Vagina (tissue), 2 donors: ENCODE data around the gene OAS2. TPM values are rescaled to one million over a fixed set of nuclear protein-coding genes. Genes with fewer than 3 reads are reported as not detected.
A peak's percentile ranks its signal among the peaks of the same experiment; 100 is the strongest.

Experiments used
- DNase-seq, 2 donors: peaks; one replicate each; pipeline ENCODE4 v3.0.0-alpha.2; 2017; ENCODE audit errors: extremely low spot score in 2 of 2
- H3K27ac ChIP-seq: fragments of 200-600 bp; sonication (generic); one replicate; pipeline ENCODE4 v1.5.1; 2019
- H3K27me3 ChIP-seq: fragments of 200-600 bp; sonication (generic); one replicate; pipeline ENCODE4 v1.5.1; 2019
- H3K36me3 ChIP-seq, 2 donors: fragments of 200-600 bp; sonication (generic); one replicate each; pipeline ENCODE4 v1.5.1; 2017 to 2019
- H3K4me1 ChIP-seq: fragments of 200-600 bp; sonication (generic); one replicate; pipeline ENCODE4 v1.5.1; 2019
- H3K4me3 ChIP-seq, 2 donors: fragments of 200-600 bp; sonication (generic); 1 replicate in 1 of 2; 2 replicates in 1 of 2; pipeline ENCODE4 v1.5.1; 2016 to 2019
- H3K9me3 ChIP-seq: fragments of 200-600 bp; sonication (generic); one replicate; pipeline ENCODE4 v1.5.1; 2019
- CTCF ChIP-seq, 3 experiments: fragments of 450-650 bp in 2 of 3; fragments of 200-600 bp in 1 of 3; sonication (generic) in 1 of 3; IDR thresholded peaks; one replicate each; pipeline ENCODE4 v1.5.1; 2017 to 2019; ENCODE audit warnings: antibody characterized with exemption in 3 of 3, mild to moderate bottlenecking in 2 of 3, moderate library complexity in 2 of 3
- POLR2A ChIP-seq, 2 donors: fragments of 450-650 bp; IDR thresholded peaks; one replicate each; pipeline ENCODE4 v1.6.1; 2017; ENCODE audit warnings: antibody characterized with exemption in 2 of 2, mild to moderate bottlenecking in 2 of 2, moderate library complexity in 2 of 2
- POLR2AphosphoS5 ChIP-seq, 2 donors: sonication (generic); formaldehyde crosslinking; IDR thresholded peaks; one replicate each; pipeline ENCODE4 v1.9.0; 2017; ENCODE audit warnings: antibody characterized with exemption in 2 of 2, mild to moderate bottlenecking in 2 of 2, low read depth in 1 of 2; ENCODE audit not compliant: insufficient read depth in 1 of 2
- intact Hi-C: fragments of 100-400 bp; cut with DNase I; formaldehyde crosslinking; loops from one replicate; pipeline ENCODE4 v1.15.1; 2023
- total RNA-seq: library from RNA; depleted of rRNA; stranded (reverse); fragments of >200 nt; gene quantifications from one replicate; pipeline ENCODE4 v1.2.3, GENCODE V29; 2016

OAS2 gene
- total RNA-seq, 1 donor from 2014 or later = 14.0 TPM

GRCh38 chr12:113022563-113023297 lies 44.4 kb downstream of the OAS2 start:
- H3K9me3 ChIP-seq = no peaks in the 10 kb centered on the region
- intact Hi-C loops = no loop called here
- TF ChIP-seq POLR2AphosphoS5 (IDR thresholded peaks at IDR 0.05; ENCODE audit: insufficient read depth in 1 of 2, low read depth in 1 of 2) = no peak
- no peak for TF ChIP-seq CTCF (IDR thresholded peaks at IDR 0.05)
- no peak for TF ChIP-seq POLR2A (IDR thresholded peaks at IDR 0.05)

GRCh38 chr12:113027726-113028125 lies 49.4 kb downstream of the OAS2 start:
- DNase-seq = no peak
- TF ChIP-seq POLR2A (IDR thresholded peaks at IDR 0.05) (no peak), POLR2AphosphoS5 (IDR thresholded peaks at IDR 0.05; ENCODE audit: insufficient read depth in 1 of 2, low read depth in 1 of 2) (no peak), CTCF (IDR thresholded peaks at IDR 0.05) (no peak)
- intact Hi-C loops = no loop called here

More at GRCh38 chr12:113022563-113023297, 44.4 kb downstream of the OAS2 start:
- H3K4me3 ChIP-seq = no peak overlapping the region
- no peak for DNase-seq
- no peaks in the 10 kb centered on the region for H3K36me3 ChIP-seq
- H3K4me1 ChIP-seq = no peaks in the 10 kb centered on the region
- H3K27ac ChIP-seq = no peak overlapping the region
- no peaks in the 10 kb centered on the region for H3K27me3 ChIP-seq

GRCh38 chr12:113030875-113031525 lies 52.7 kb downstream of the OAS2 start:
- no peaks in the 10 kb centered on the region for H3K9me3 ChIP-seq
- H3K4me1 ChIP-seq = no peaks in the 10 kb centered on the region
- H3K27ac ChIP-seq = no peak overlapping the region
- no peak for DNase-seq
- H3K36me3 ChIP-seq = no peaks in the 10 kb centered on the region
- H3K27me3 ChIP-seq = no peaks in the 10 kb centered on the region
- intact Hi-C loops = no loop called here
- TF ChIP-seq POLR2AphosphoS5 (IDR thresholded peaks at IDR 0.05; ENCODE audit: insufficient read depth in 1 of 2, low read depth in 1 of 2) = no peak
- TF ChIP-seq CTCF (IDR thresholded peaks at IDR 0.05) = peak; percentile 11 to 65 (median 45)
- TF ChIP-seq POLR2A (IDR thresholded peaks at IDR 0.05) = no peak
- H3K4me3 ChIP-seq = no peak overlapping the region

More at GRCh38 chr12:113027726-113028125, 49.4 kb downstream of the OAS2 start:
- Histone ChIP-seq H3K27me3 (no peaks in the 10 kb centered on the region), H3K27ac (no peak overlapping the region), H3K9me3 (no peaks in the 10 kb centered on the region), H3K4me3 (no peak overlapping the region), H3K4me1 (no peaks in the 10 kb centered on the region), H3K36me3 (no peaks in the 10 kb centered on the region)

GRCh38 chr12:113039911-113040445 lies 61.7 kb downstream of the OAS2 start:
- DNase-seq = no peak
- no peak overlapping the region for H3K4me3 ChIP-seq
- no peaks in the 10 kb centered on the region for H3K9me3 ChIP-seq
- intact Hi-C loops = no loop called here
- TF ChIP-seq CTCF (IDR thresholded peaks at IDR 0.05) (no peak), POLR2AphosphoS5 (IDR thresholded peaks at IDR 0.05; ENCODE audit: insufficient read depth in 1 of 2, low read depth in 1 of 2) (no peak), POLR2A (IDR thresholded peaks at IDR 0.05) (no peak)
- no peaks in the 10 kb centered on the region for H3K27me3 ChIP-seq
- no peak overlapping the region for H3K27ac ChIP-seq
- H3K36me3 ChIP-seq = no peaks in the 10 kb centered on the region
- H3K4me1 ChIP-seq = peaks cover 14% of the 10 kb centered on the region
